K562 (cell line): ENCODE data around the gene CYP2B6. TPM values are rescaled to one million over a fixed set of nuclear protein-coding genes. Genes with fewer than 3 reads are reported as not detected.
"Not testable (repeated sequence)": the region's sequence is repeated elsewhere in the genome, so short reads cannot be mapped to it uniquely, and the experiment has no call there.

Experiments used
- ATAC-seq: fragments of 200-7000 bp; cut with Tn5 transposase; 3 replicates; pipeline ENCODE4 v1.9.1; 2020; ENCODE audit warnings: moderate library complexity
- BruUV-seq: library from RNA; stranded (reverse); fragments of 400-500 nt; replicated peaks from 2 replicates; lab custom pipeline; 2021; lab: Mats Ljungman, UMichigan
- CTCF ChIA-PET: fragments of 300-600 bp; formaldehyde crosslinking; extraction: SDS; loops from one replicate; lab custom pipeline; 2021; ENCODE audit warnings: low intra/inter-chr PET ratio; lab: Yijun Ruan, JAX
- POLR2A ChIA-PET: fragments of 300-600, 350-650 bp; sonication (Branson Sonifier 250); formaldehyde crosslinking; extraction: SDS; loops from one replicate; lab custom pipeline; 2021; ENCODE audit warnings: antibody characterized with exemption, inconsistent platforms; lab: Yijun Ruan, JAX
- DNase-seq, 4 experiments: peaks; one replicate each; pipeline versions ENCODE4 v3.0.0 to v3.0.0-alpha.2; 2011 to 2018; ENCODE audit warnings: low spot score in 3 of 4, mixed read lengths in 3 of 4; ENCODE audit errors: extremely low read depth in 1 of 4
- FAIRE-seq: peaks from 2 replicates; lab custom pipeline; 2011; peaks lifted over from hg19 to GRCh38; lab: Jason Lieb, UNC
- H2AFZ ChIP-seq: 2 replicates; pipeline ENCODE4 v1.6.0; 2011; ENCODE audit warnings: low read depth, low read length, control low read depth, inconsistent platforms
- H3K27ac ChIP-seq: fragments of 200-600 bp; 3 replicates; pipeline ENCODE4 v1.8.0; 2011; ENCODE audit warnings: low read depth, mild to moderate bottlenecking, control low read depth, inconsistent platforms, low read length, moderate library complexity, mixed read lengths; ENCODE audit errors: extremely low read depth
- H3K27me3 ChIP-seq, 2 experiments: fragments of 300-600 bp in 1 of 2; 2 replicates in 1 of 2; 3 replicates in 1 of 2; pipeline versions ENCODE4 v1.6.0 to v1.8.0; 2011; ENCODE audit warnings: inconsistent platforms in 2 of 2, low read length in 2 of 2, mild to moderate bottlenecking in 1 of 2, mixed read lengths in 1 of 2, moderate library complexity in 1 of 2; ENCODE audit not compliant: control insufficient read depth in 2 of 2, insufficient read depth in 2 of 2
- H3K36me3 ChIP-seq: fragments of 300-600 bp; 3 replicates; pipeline ENCODE4 v1.8.0; 2011; ENCODE audit warnings: mild to moderate bottlenecking, low read length, inconsistent platforms; ENCODE audit not compliant: control insufficient read depth, insufficient read depth
- H3K4me1 ChIP-seq, 2 experiments: fragments of 200-600 bp in 1 of 2; replicated peaks in 1 of 2; 2 replicates in 1 of 2; 3 replicates in 1 of 2; pipeline versions ENCODE4 v1.5.1 to v1.8.0; 2011; ENCODE audit warnings: inconsistent platforms in 2 of 2, low read length in 2 of 2, mild to moderate bottlenecking in 1 of 2, mixed read lengths in 1 of 2, moderate library complexity in 1 of 2; ENCODE audit not compliant: control insufficient read depth in 2 of 2, insufficient read depth in 2 of 2
- H3K4me2 ChIP-seq: 2 replicates; pipeline ENCODE4 v1.6.1; 2011; ENCODE audit warnings: low read length, control low read depth, inconsistent platforms, mixed read lengths; ENCODE audit not compliant: insufficient read depth
- H3K4me3 ChIP-seq: fragments of 200-600 bp; sonication (generic), shearing (Covaris generic); 2 replicates; pipeline ENCODE4 v1.5.1; 2016; ENCODE audit warnings: control low read depth, inconsistent platforms
- H3K79me2 ChIP-seq: fragments of 200-600 bp; 3 replicates; pipeline ENCODE4 v1.8.0; 2011; ENCODE audit warnings: low read length, inconsistent platforms; ENCODE audit not compliant: control insufficient read depth, insufficient read depth
- H3K9ac ChIP-seq, 2 experiments: 2 replicates each; pipeline versions ENCODE4 v1.6.0 to v1.6.1; 2011; ENCODE audit warnings: low read depth in 2 of 2, low read length in 2 of 2, control low read depth in 1 of 2, inconsistent platforms in 1 of 2, mild to moderate bottlenecking in 1 of 2, mixed read lengths in 1 of 2; ENCODE audit not compliant: insufficient read depth in 1 of 2
- H3K9me1 ChIP-seq: one replicate; pipeline ENCODE4 v1.6.0; 2011; ENCODE audit warnings: inconsistent platforms, mild to moderate bottlenecking, low read length, moderate library complexity; ENCODE audit not compliant: control insufficient read depth, insufficient read depth
- H3K9me3 ChIP-seq: replicated peaks from 2 replicates; pipeline ENCODE4 v1.5.1; 2011; ENCODE audit warnings: low read depth, low read length, inconsistent platforms; ENCODE audit not compliant: control insufficient read depth, insufficient read depth
- H4K20me1 ChIP-seq: replicated peaks from 2 replicates; pipeline ENCODE4 v1.6.1; 2011; ENCODE audit warnings: low read length, inconsistent platforms, mixed read lengths; ENCODE audit not compliant: control insufficient read depth, insufficient read depth
- ZNF146 ChIP-seq: IDR thresholded peaks from one replicate; pipeline ENCODE4 v1.6.1; 2018; ENCODE audit warnings: missing compliant biosample characterization; ENCODE audit not compliant: unreplicated experiment
- WGBS: fragments of 100-300 bp; shearing (Covaris generic); methylation state at CpG from one replicate; pipeline ENCODE4 v1.1.6; 2016; ENCODE audit warnings: low coverage, mixed read lengths; ENCODE audit not compliant: insufficient coverage; ENCODE audit errors: missing lambda C conversion rate; 5-methylcytosine and 5-hydroxymethylcytosine counted together
- in situ Hi-C: fragments of 300-500 bp; cut with MboI; formaldehyde crosslinking; loops from 4 replicates; pipeline ENCODE4 v1.15.0; 2018; ENCODE audit warnings: inconsistent platforms, mixed read lengths
- intact Hi-C: fragments of 100-400 bp; cut with micrococcal nuclease; formaldehyde crosslinking; loops from 2 replicates; pipeline ENCODE4 v1.14.2; 2022
- polyA plus RNA-seq, 8 experiments: library from polyadenylated mRNA; depleted of rRNA in 4 of 8; stranded (reverse) in 5 of 8; unstranded in 3 of 8; fragments of >200 nt; fragmentation: Nextera tagmentation in 2 of 8; fragmentation: Illumina TruSeq in 1 of 8; extraction: Ambion mirVana in 2 of 8; extraction: Trizol in 1 of 8; gene quantifications; 2 replicates each; pipeline versions ENCODE4 v1.2.1 to v1.2.3, GENCODE V29; 2011 to 2014; ENCODE audit warnings: inconsistent platforms in 1 of 8, missing spikeins in 1 of 8
- total RNA-seq, 7 experiments: library from RNA; depleted of rRNA in 6 of 7; stranded (reverse); fragments of >200 nt in 6 of 7; fragmentation: Illumina TruSeq in 2 of 7; extraction: Trizol in 2 of 7; gene quantifications; 2 replicates each; pipeline versions ENCODE4 v1.2.1 to v1.2.3, GENCODE V29; 2011 to 2021; ENCODE audit warnings: low replicate concordance in 1 of 7

The CYP2B6 gene
- total and polyA plus RNA-seq, 9 of the 15 experiments (the other 6 are each of a cell fraction or from before 2014, with no cell fraction given): 0.04 TPM; not detected in 8

GRCh38 chr19:40968065-40968464, 23.0 kb upstream of the CYP2B6 start:
- H4K20me1 ChIP-seq, H3K36me3 ChIP-seq, H3K4me1 ChIP-seq, H3K9me3 ChIP-seq, DNase-seq, H3K79me2 ChIP-seq, ATAC-seq, in situ Hi-C loops, H3K9ac ChIP-seq, POLR2A ChIA-PET, FAIRE-seq, intact Hi-C loops, H3K27ac ChIP-seq, H3K4me2 ChIP-seq, H3K9me1 ChIP-seq, BruUV-seq, H3K4me3 ChIP-seq: not testable (repeated sequence)
- peaks cover 0 to 10% of the 10 kb centered on the region in 2 experiments; a peak in 3 of 5 replicates for H3K27me3 ChIP-seq
- WGBS: no CpG with 5 or more reads among the region's 3 CpGs
- peak; percentile 20 for TF ChIP-seq ZNF146 (CRISPR knock-in tag)
- TF ChIP-seq, all 486 proteins: peak for 1; not testable (repeated sequence) for 485
- CTCF ChIA-PET, H2AFZ ChIP-seq: not testable (repeated sequence)

DNA sequence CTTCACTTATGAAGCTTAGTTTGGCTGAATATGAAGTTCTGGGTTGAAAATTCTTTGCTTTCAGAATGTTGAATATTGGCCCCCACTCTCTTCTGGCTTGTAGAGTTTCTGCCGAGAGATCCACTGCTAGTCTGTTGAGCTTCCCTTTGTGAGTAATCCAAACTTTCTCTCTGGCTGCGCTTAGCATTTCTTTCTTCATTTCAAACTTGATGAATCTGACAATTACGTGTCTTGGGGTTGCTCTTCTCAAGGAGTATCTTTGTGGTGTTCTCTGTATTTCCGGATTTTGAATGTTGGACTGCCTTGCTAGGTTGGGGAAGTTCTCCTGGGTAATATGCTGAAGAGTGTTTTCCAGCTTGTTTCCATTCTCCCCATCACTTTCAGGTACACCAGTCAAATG, 21.4 kb upstream of the CYP2B6 start:
- POLR2A ChIA-PET, BruUV-seq, H2AFZ ChIP-seq, H3K4me3 ChIP-seq, FAIRE-seq, H3K79me2 ChIP-seq, H4K20me1 ChIP-seq, CTCF ChIA-PET, H3K27ac ChIP-seq, H3K9me1 ChIP-seq, H3K4me1 ChIP-seq, H3K9me3 ChIP-seq, ATAC-seq, in situ Hi-C loops, H3K36me3 ChIP-seq, intact Hi-C loops, H3K9ac ChIP-seq, H3K4me2 ChIP-seq, DNase-seq: not testable (repeated sequence)
- 2% methylated on average over 4 of the region's 4 CpGs for WGBS
- H3K27me3 ChIP-seq: peaks cover 0 to 10% of the 10 kb centered on the region in 2 experiments; a peak in 3 of 5 replicates

GRCh38 chr19:40970396-40971345, 20.4 kb upstream of the CYP2B6 start:
- DNase-seq, H3K9ac ChIP-seq, CTCF ChIA-PET, H4K20me1 ChIP-seq, H2AFZ ChIP-seq, H3K36me3 ChIP-seq, H3K4me1 ChIP-seq, ATAC-seq, H3K79me2 ChIP-seq, intact Hi-C loops, in situ Hi-C loops, H3K4me2 ChIP-seq, FAIRE-seq, H3K27ac ChIP-seq, H3K9me1 ChIP-seq, BruUV-seq, H3K9me3 ChIP-seq, H3K4me3 ChIP-seq: not testable (repeated sequence)
- POLR2A ChIA-PET: interaction anchor here (0.6 to 0.7 kb wide), 2 partner anchors 169 to 650 kb away, joined by 3 to 4 read pairs; no protein-coding TSS in a partner anchor
- 10% methylated on average over 6 of the region's 6 CpGs for WGBS
- peaks cover 0 to 10% of the 10 kb centered on the region in 2 experiments; a peak in 3 of 5 replicates for H3K27me3 ChIP-seq
